GM12878 (cell line): Measurements from ENCODE around the gene JPH4. TPM values are rescaled to one million over a fixed set of nuclear protein-coding genes. Genes with fewer than 3 reads are reported as not detected.

Experiments used
- ATAC-seq: fragments of 200-7000 bp; cut with Tn5 transposase; 3 replicates; pipeline ENCODE4 v1.9.1; 2020; ENCODE audit warnings: mild to moderate bottlenecking, moderate library complexity
- BruUV-seq: library from RNA; stranded (reverse); fragments of 400-500 nt; replicated peaks from 2 replicates; lab custom pipeline; 2021; lab: Mats Ljungman, UMichigan
- CTCF ChIA-PET: fragments of 300-600 bp; sonication (Branson Sonifier 250); formaldehyde crosslinking; extraction: SDS; loops from one replicate; lab custom pipeline; 2021; ENCODE audit warnings: inconsistent platforms; lab: Yijun Ruan, JAX
- POLR2A ChIA-PET: fragments of 350-600 bp; formaldehyde crosslinking; extraction: SDS; loops from one replicate; lab custom pipeline; 2021; ENCODE audit warnings: inconsistent platforms; lab: Charles Lee
- RAD21 ChIA-PET: fragments of 300-600 bp; sonication (Branson Sonifier 250); formaldehyde crosslinking; loops from one replicate; lab custom pipeline; 2023; ENCODE audit warnings: antibody characterized with exemption; ENCODE audit not compliant: unreplicated experiment; lab: Charles Lee
- SMC1A ChIA-PET: fragments of 300-600 bp; sonication (Branson Sonifier 250); formaldehyde crosslinking; loops from one replicate; lab custom pipeline; 2023; ENCODE audit not compliant: unreplicated experiment, uncharacterized antibody; lab: Charles Lee
- DNase-seq: peaks from one replicate; pipeline ENCODE4 v3.0.0-alpha.2; 2011; ENCODE audit warnings: low read depth, low spot score
- FAIRE-seq: peaks from 3 replicates; lab custom pipeline; 2011; peaks lifted over from hg19 to GRCh38; lab: Jason Lieb, UNC
- H2AFZ ChIP-seq: 2 replicates; pipeline ENCODE4 v1.6.0; 2011; ENCODE audit warnings: low read depth, low read length, control low read depth; ENCODE audit not compliant: control insufficient read depth
- H3K27ac ChIP-seq: 2 replicates; pipeline ENCODE4 v1.5.1; 2011; ENCODE audit warnings: control low read depth; ENCODE audit not compliant: control insufficient read depth, insufficient read depth
- H3K27me3 ChIP-seq, 2 experiments: replicated peaks in 1 of 2; 2 replicates each; pipeline versions ENCODE4 v1.6.0 to v1.6.1; 2011; ENCODE audit warnings: low read length in 1 of 2; ENCODE audit not compliant: control insufficient read depth in 2 of 2, insufficient read depth in 2 of 2
- H3K36me3 ChIP-seq, 2 experiments: 2 replicates each; pipeline ENCODE4 v1.5.1; 2011; ENCODE audit warnings: low read length in 1 of 2; ENCODE audit not compliant: control insufficient read depth in 2 of 2, insufficient read depth in 2 of 2
- H3K4me1 ChIP-seq: 2 replicates; pipeline ENCODE4 v1.6.1; 2011; ENCODE audit warnings: mild to moderate bottlenecking, low read length, moderate library complexity, mixed read lengths; ENCODE audit not compliant: control insufficient read depth, insufficient read depth
- H3K4me2 ChIP-seq: 2 replicates; pipeline ENCODE4 v1.6.0; 2011; ENCODE audit warnings: control low read depth; ENCODE audit not compliant: control insufficient read depth, insufficient read depth
- H3K4me3 ChIP-seq: fragments of 200-600 bp; sonication (generic); 2 replicates; pipeline ENCODE4 v1.5.1; 2016
- H3K79me2 ChIP-seq: 2 replicates; pipeline ENCODE4 v1.6.0; 2011; ENCODE audit warnings: low read length; ENCODE audit not compliant: control insufficient read depth, insufficient read depth
- H3K9ac ChIP-seq: 2 replicates; pipeline ENCODE4 v1.8.0; 2011; ENCODE audit warnings: low read length, control low read depth, mixed read lengths; ENCODE audit not compliant: control insufficient read depth, insufficient read depth
- H3K9me3 ChIP-seq: replicated peaks from 3 replicates; pipeline ENCODE4 v1.5.1; 2011; ENCODE audit warnings: mild to moderate bottlenecking, low read length; ENCODE audit not compliant: control insufficient read depth, insufficient read depth
- H4K20me1 ChIP-seq: 2 replicates; pipeline ENCODE4 v1.6.0; 2011; ENCODE audit not compliant: control insufficient read depth, insufficient read depth
- CREB1 ChIP-seq: IDR thresholded peaks from 2 replicates; pipeline ENCODE4 v1.6.1; 2012; ENCODE audit warnings: low read depth, mild to moderate bottlenecking, inconsistent platforms
- CTCF ChIP-seq, 3 experiments: IDR thresholded peaks in 2 of 3; conservative IDR thresholded peaks in 1 of 3; 2 replicates each; pipeline ENCODE4 v1.5.1; 2011; ENCODE audit warnings: low read depth in 3 of 3, low read length in 3 of 3, mild to moderate bottlenecking in 3 of 3, control low read depth in 2 of 3, moderate library complexity in 2 of 3, inconsistent platforms in 1 of 3, mixed read lengths in 1 of 3; ENCODE audit not compliant: control insufficient read depth in 2 of 3, insufficient read depth in 1 of 3; ENCODE audit errors: extremely low read depth in 1 of 3
- EGR1 ChIP-seq, 2 experiments: IDR thresholded peaks; 1 replicate in 1 of 2; 2 replicates in 1 of 2; pipeline ENCODE4 v1.6.1; 2011 to 2012; ENCODE audit warnings: low read depth in 2 of 2, low read length in 2 of 2, borderline replicate concordance in 1 of 2, mild to moderate bottlenecking in 1 of 2, moderate library complexity in 1 of 2
- MEF2B ChIP-seq: fragments of 450-650 bp; IDR thresholded peaks from 2 replicates; pipeline ENCODE4 v1.6.1; 2018; ENCODE audit warnings: mild to moderate bottlenecking, moderate library complexity; ENCODE audit not compliant: partially characterized antibody, poor library complexity, severe bottlenecking
- MYC ChIP-seq: IDR thresholded peaks from 2 replicates; pipeline ENCODE4 v1.6.1; 2011; ENCODE audit warnings: mild to moderate bottlenecking, low read length, moderate library complexity, inconsistent platforms; ENCODE audit not compliant: insufficient read depth, insufficient replicate concordance, insufficient read length, severe bottlenecking
- NBN ChIP-seq: fragments of 450-650 bp; IDR thresholded peaks from 2 replicates; pipeline ENCODE4 v1.6.1; 2016
- RAD21 ChIP-seq: IDR thresholded peaks from 2 replicates; pipeline ENCODE4 v1.6.1; 2011; ENCODE audit warnings: mild to moderate bottlenecking, low read depth, low read length, moderate library complexity; ENCODE audit not compliant: insufficient read depth
- REST ChIP-seq: IDR thresholded peaks from 2 replicates; pipeline ENCODE4 v1.6.1; 2012; ENCODE audit warnings: mild to moderate bottlenecking, low read depth, low read length
- SMC3 ChIP-seq: IDR thresholded peaks from 2 replicates; pipeline ENCODE4 v1.6.1; 2011; ENCODE audit warnings: low read length, improper control_type of control experiment, borderline replicate concordance
- YY1 ChIP-seq: IDR thresholded peaks from 2 replicates; pipeline ENCODE4 v1.6.1; 2011; ENCODE audit warnings: low read depth, mild to moderate bottlenecking, low read length
- WGBS: methylation state at CpG from one replicate; pipeline ENCODE4 v1.1.6; 2016; ENCODE audit warnings: low lambda C conversion rate; ENCODE audit not compliant: insufficient replicate concordance, insufficient coverage; ENCODE audit errors: missing lambda C conversion rate; 5-methylcytosine and 5-hydroxymethylcytosine counted together
- in situ Hi-C: fragments of 300-500 bp; cut with MboI; formaldehyde crosslinking; loops from 9 replicates; pipeline ENCODE4 v1.14.3; 2018; ENCODE audit warnings: mixed read lengths
- intact Hi-C: fragments of 100-400 bp; cut with micrococcal nuclease; formaldehyde crosslinking; loops from one replicate; pipeline ENCODE4 v1.14.2; 2022; ENCODE audit not compliant: unreplicated experiment
- polyA plus RNA-seq, 11 experiments: library from polyadenylated mRNA; depleted of rRNA in 4 of 11; unstranded in 6 of 11; stranded (reverse) in 5 of 11; fragments of >200 nt; fragmentation: Nextera tagmentation in 4 of 11; fragmentation: Illumina TruSeq in 1 of 11; extraction: Ambion mirVana in 4 of 11; extraction: Trizol in 1 of 11; gene quantifications; 1 replicate in 1 of 11; 2 replicates in 10 of 11; pipeline versions ENCODE4 v1.2.1 to v1.2.3, GENCODE V29; 2011 to 2016; ENCODE audit warnings: inconsistent platforms in 2 of 11, missing spikeins in 2 of 11, low read depth in 1 of 11
- total RNA-seq, 4 experiments: library from RNA; depleted of rRNA in 3 of 4; stranded (reverse); fragments of >200 nt in 3 of 4; fragmentation: Illumina TruSeq in 1 of 4; extraction: Trizol in 1 of 4; gene quantifications; 2 replicates each; pipeline versions ENCODE4 v1.2.1 to v1.2.3, GENCODE V29; 2013 to 2021
- TF ChIP-seq, protein P1 (sequence below): IDR thresholded peaks from 2 replicates; pipeline ENCODE4 v1.6.1; 2011; ENCODE audit warnings: borderline replicate concordance, low read depth, mild to moderate bottlenecking, moderate library complexity, low read length; ENCODE audit not compliant: insufficient read depth, poor library complexity, severe bottlenecking

Gene JPH4
- total and polyA plus RNA-seq, 10 of the 15 experiments (the other 5 are each of a cell fraction or from before 2014, with no cell fraction given), result 0.48 to 10.3 (median 3.8) TPM

- ChIA-PET CTCF (interaction anchor here (0.9 to 13.1 kb wide), 11 partner anchors 9 to 240 kb away, joined by 3 to 436 read pairs (median 6); partner anchors contain the start of genes NGDN and ZFHX2), SMC1A (interaction anchor here (1.0 to 9.7 kb wide), 2 partner anchors 84 to 116 kb away, joined by 4 to 124 read pairs; no protein-coding TSS in a partner anchor), POLR2A (interaction anchor here (1.3 kb wide), 1 partner anchor 84 kb away, joined by 3 read pairs; no protein-coding TSS in a partner anchor), RAD21 (interaction anchor here (0.8 to 1.3 kb wide), 2 partner anchors 83 to 84 kb away, joined by 4 to 6 read pairs; no protein-coding TSS in a partner anchor)
- Histone ChIP-seq H3K4me3 (no peak overlapping the region), H3K4me1 (no peaks in the 10 kb centered on the region; the same call in none of the 2 replicates), H3K9ac (no peak overlapping the region), H2AFZ (no peak overlapping the region), H3K27me3 (no peaks in the 10 kb centered on the region), H4K20me1 (no peaks in the 10 kb centered on the region), H3K36me3 (peaks cover 17 to 23% of the 10 kb centered on the region in 2 experiments), H3K27ac (no peak overlapping the region), H3K79me2 (peaks cover 21% of the 10 kb centered on the region), H3K9me3 (no peaks in the 10 kb centered on the region)
- no peak for DNase-seq
- intact Hi-C loops (loop anchor here (1.0 kb wide), 1 partner anchor 85 kb away; no protein-coding TSS in a partner anchor), in situ Hi-C loops (no loop called here)
- no TSS peak for BruUV-seq
- ATAC-seq, result peak; percentile 33
- WGBS, result 82% methylated on average over 2 of the region's 2 CpGs
- peak; percentile 64 for FAIRE-seq
- TF ChIP-seq MEF2B (no peak), NBN (0 out of 2 replicates have a peak, but pooled peaks have one; percentile 30), REST (no peak), YY1 (0 out of 2 replicates have a peak, but pooled peaks have one; percentile 28), CTCF (IDR thresholded peaks at IDR 0.05 in 2 of 3, conservative IDR thresholded peaks at IDR 0.05 in 1 of 3; ENCODE audit: control insufficient read depth in 2 of 3, extremely low read depth in 1 of 3, insufficient read depth in 1 of 3, low read depth in 3 of 3, low read length in 3 of 3) (peak; percentile 82 to 95 (median 90)), CREB1 (0 out of 2 replicates have a peak, but pooled peaks have one; percentile 33), RAD21 (peak; percentile 74), SMC3 (peak; percentile 67), MYC (no peak), EGR1 (IDR thresholded peaks at IDR 0.05; ENCODE audit: borderline replicate concordance in 1 of 2, low read depth in 2 of 2, low read length in 2 of 2) (no peak)
- TF ChIP-seq, protein P1, sequence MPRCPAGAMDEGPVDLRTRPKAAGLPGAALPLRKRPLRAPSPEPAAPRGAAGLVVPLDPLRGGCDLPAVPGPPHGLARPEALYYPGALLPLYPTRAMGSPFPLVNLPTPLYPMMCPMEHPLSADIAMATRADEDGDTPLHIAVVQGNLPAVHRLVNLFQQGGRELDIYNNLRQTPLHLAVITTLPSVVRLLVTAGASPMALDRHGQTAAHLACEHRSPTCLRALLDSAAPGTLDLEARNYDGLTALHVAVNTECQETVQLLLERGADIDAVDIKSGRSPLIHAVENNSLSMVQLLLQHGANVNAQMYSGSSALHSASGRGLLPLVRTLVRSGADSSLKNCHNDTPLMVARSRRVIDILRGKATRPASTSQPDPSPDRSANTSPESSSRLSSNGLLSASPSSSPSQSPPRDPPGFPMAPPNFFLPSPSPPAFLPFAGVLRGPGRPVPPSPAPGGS, result no peak
- TF ChIP-seq, all 136 proteins: peak for 6
- no peak overlapping the region for H3K4me2 ChIP-seq
Observed at GRCh38 chr14:23562822-23563472, 15.6 kb downstream of the JPH4 start.
